Measurements from ENCODE around the gene CEP250. TPM values are rescaled to one million over a fixed set of nuclear protein-coding genes. Genes with fewer than 3 reads are reported as not detected.
A peak's percentile ranks its signal among the peaks of the same experiment; 100 is the strongest.
"Not testable (repeated sequence)": the region's sequence is repeated elsewhere in the genome, so short reads cannot be mapped to it uniquely, and the experiment has no call there.

Gene CEP250
- total RNA-seq, 1 donor from 2014 or later: 39.4 TPM

DNA sequence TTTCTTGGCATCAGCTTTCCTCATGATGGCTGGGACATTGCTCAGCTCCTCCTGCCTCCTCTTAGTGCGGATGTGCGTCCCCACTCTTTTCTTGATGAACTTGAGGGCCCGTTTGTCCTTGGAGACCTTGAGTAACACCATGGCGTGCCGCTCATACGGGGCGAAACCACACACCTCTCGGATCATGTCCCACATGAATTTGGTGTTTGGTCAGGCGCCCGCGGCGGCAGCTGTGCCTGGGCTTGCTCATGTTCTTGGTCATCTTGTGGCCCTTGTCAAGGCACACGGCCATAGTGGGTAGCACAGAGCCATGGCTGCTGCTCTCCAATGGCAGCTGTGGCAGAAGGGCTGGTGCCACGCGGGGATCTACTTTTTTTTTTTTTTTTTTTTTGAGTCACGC is 89.0 kb downstream of the CEP250 start:
- Mint-ChIP-seq H3K27ac (ENCODE audit: unreplicated experiment) (no peak overlapping the region), H3K27me3 (ENCODE audit: unreplicated experiment) (peaks cover 13% of the 10 kb centered on the region), H3K4me1 (ENCODE audit: low read depth, unreplicated experiment) (peaks cover 17% of the 10 kb centered on the region), H3K4me3 (ENCODE audit: unreplicated experiment) (no peak overlapping the region), H3K36me3 (ENCODE audit: unreplicated experiment) (peaks cover 7% of the 10 kb centered on the region), H3K9me3 (ENCODE audit: unreplicated experiment) (peaks cover 6% of the 10 kb centered on the region)
- DNase-seq: no peak
- no peak for TF ChIP-seq CTCF (IDR thresholded peaks at IDR 0.05; ENCODE audit: partially characterized antibody, unreplicated experiment)

DNA sequence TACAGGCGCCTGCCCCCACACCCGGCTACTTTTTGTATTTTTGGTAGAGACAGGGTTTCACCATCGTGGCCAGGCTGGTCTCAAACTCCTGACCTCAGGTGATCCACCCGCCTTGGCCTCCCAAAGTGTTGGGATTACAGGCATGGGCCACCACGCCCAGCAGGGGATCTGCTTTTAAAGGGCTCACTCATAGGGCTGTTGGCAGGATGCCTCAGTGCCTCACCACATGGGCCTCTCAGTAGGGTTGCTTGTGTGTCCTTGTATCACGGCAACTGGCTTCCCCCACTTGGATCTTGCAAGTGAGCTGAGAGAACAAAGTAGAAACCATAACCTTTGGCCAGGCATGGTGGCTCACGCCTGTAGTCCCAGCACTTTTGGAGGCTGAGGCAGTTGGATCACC is 89.5 kb downstream of the CEP250 start:
- not testable (repeated sequence) for DNase-seq; H3K27ac Mint-ChIP-seq (ENCODE audit: unreplicated experiment); H3K9me3 Mint-ChIP-seq (ENCODE audit: unreplicated experiment); H3K36me3 Mint-ChIP-seq (ENCODE audit: unreplicated experiment); H3K4me3 Mint-ChIP-seq (ENCODE audit: unreplicated experiment)
- peaks cover 17% of the 10 kb centered on the region for H3K4me1 Mint-ChIP-seq (ENCODE audit: low read depth, unreplicated experiment)
- peaks cover 13% of the 10 kb centered on the region for H3K27me3 Mint-ChIP-seq (ENCODE audit: unreplicated experiment)

GRCh38 chr20:35546127-35546526 is 90.7 kb downstream of the CEP250 start:
- Mint-ChIP-seq H3K9me3 (ENCODE audit: unreplicated experiment) (peaks cover 9% of the 10 kb centered on the region), H3K4me3 (ENCODE audit: unreplicated experiment) (no peak overlapping the region), H3K27ac (ENCODE audit: unreplicated experiment) (no peak overlapping the region), H3K4me1 (ENCODE audit: low read depth, unreplicated experiment) (peaks cover 17% of the 10 kb centered on the region), H3K36me3 (ENCODE audit: unreplicated experiment) (peaks cover 7% of the 10 kb centered on the region), H3K27me3 (ENCODE audit: unreplicated experiment) (peaks cover 13% of the 10 kb centered on the region)
- TF ChIP-seq CTCF (IDR thresholded peaks at IDR 0.05; ENCODE audit: partially characterized antibody, unreplicated experiment): no peak
- no peak for DNase-seq

DNA sequence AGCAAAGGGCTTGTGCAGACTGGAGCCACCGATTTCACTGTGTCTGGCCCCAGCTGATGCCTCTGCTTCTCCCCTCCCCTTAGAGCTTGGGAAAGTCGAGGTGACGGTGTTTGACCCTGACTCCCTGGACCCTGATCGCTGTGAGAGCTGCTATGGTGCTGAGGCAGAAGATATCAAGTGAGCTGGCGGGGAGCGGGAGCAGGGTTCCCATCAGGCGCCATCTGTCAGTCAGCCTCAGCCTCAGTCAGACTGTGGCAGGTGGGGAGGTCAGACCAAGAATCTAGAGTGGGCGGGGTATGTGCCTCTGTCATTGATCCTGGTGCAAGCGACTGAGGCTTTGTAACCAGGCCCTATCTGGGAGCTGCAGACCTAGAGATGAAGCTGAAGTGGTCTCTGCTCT is 91.9 kb downstream of the CEP250 start:
- Mint-ChIP-seq H3K4me1 (ENCODE audit: low read depth, unreplicated experiment) (peaks cover 15% of the 10 kb centered on the region), H3K27ac (ENCODE audit: unreplicated experiment) (no peak overlapping the region), H3K27me3 (ENCODE audit: unreplicated experiment) (peaks cover 10% of the 10 kb centered on the region), H3K36me3 (ENCODE audit: unreplicated experiment) (peaks cover 7% of the 10 kb centered on the region), H3K4me3 (ENCODE audit: unreplicated experiment) (peak overlapping the region; percentile 71), H3K9me3 (ENCODE audit: unreplicated experiment) (peaks cover 9% of the 10 kb centered on the region)
- peak; percentile 88 for DNase-seq
- no peak for TF ChIP-seq CTCF (IDR thresholded peaks at IDR 0.05; ENCODE audit: partially characterized antibody, unreplicated experiment)

GRCh38 chr20:35551503-35551902 is 96.1 kb downstream of the CEP250 start:
- Mint-ChIP-seq H3K9me3 (ENCODE audit: unreplicated experiment) (peaks cover 9% of the 10 kb centered on the region), H3K27me3 (ENCODE audit: unreplicated experiment) (peaks cover 13% of the 10 kb centered on the region), H3K36me3 (ENCODE audit: unreplicated experiment) (peaks cover 6% of the 10 kb centered on the region), H3K27ac (ENCODE audit: unreplicated experiment) (no peak overlapping the region), H3K4me1 (ENCODE audit: low read depth, unreplicated experiment) (peaks cover 17% of the 10 kb centered on the region), H3K4me3 (ENCODE audit: unreplicated experiment) (no peak overlapping the region)
- no peak for DNase-seq
- TF ChIP-seq CTCF (IDR thresholded peaks at IDR 0.05; ENCODE audit: partially characterized antibody, unreplicated experiment): no peak

DNA sequence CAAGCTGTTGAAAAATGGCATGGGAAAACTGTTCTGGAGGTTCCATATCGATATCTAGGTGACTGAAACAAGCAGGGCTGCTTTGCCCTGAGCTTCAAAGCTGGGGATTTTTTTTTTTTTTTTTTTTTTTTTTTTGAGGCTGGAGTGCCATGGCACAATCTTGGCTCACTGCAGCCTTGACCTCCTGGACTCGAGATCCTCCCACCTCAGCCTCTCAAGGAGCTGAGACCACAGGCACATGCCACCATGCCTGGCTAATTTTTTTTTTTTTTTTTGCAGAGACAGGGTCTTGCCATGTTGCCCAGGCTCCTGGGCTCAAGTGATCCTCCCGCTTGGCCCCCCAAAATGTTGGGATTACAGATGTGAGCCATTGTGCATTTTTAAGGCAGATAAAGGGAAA is 97.5 kb downstream of the CEP250 start:
- H3K27ac Mint-ChIP-seq (ENCODE audit: unreplicated experiment): no peak overlapping the region
- H3K36me3 Mint-ChIP-seq (ENCODE audit: unreplicated experiment): peaks cover 6% of the 10 kb centered on the region
- DNase-seq: no peak
- peaks cover 9% of the 10 kb centered on the region for H3K27me3 Mint-ChIP-seq (ENCODE audit: unreplicated experiment)
- no peak overlapping the region for H3K4me3 Mint-ChIP-seq (ENCODE audit: unreplicated experiment)
- no peak for TF ChIP-seq CTCF (IDR thresholded peaks at IDR 0.05; ENCODE audit: partially characterized antibody, unreplicated experiment)
- peaks cover 10% of the 10 kb centered on the region for H3K4me1 Mint-ChIP-seq (ENCODE audit: low read depth, unreplicated experiment)
- peaks cover 5% of the 10 kb centered on the region for H3K9me3 Mint-ChIP-seq (ENCODE audit: unreplicated experiment)

GRCh38 chr20:35555461-35555860 is 100.1 kb downstream of the CEP250 start:
- Mint-ChIP-seq H3K36me3 (ENCODE audit: unreplicated experiment) (peaks cover 11% of the 10 kb centered on the region), H3K27me3 (ENCODE audit: unreplicated experiment) (peaks cover 11% of the 10 kb centered on the region)
- H3K4me1 Mint-ChIP-seq (ENCODE audit: low read depth, unreplicated experiment); H3K9me3 Mint-ChIP-seq (ENCODE audit: unreplicated experiment); H3K4me3 Mint-ChIP-seq (ENCODE audit: unreplicated experiment); DNase-seq; H3K27ac Mint-ChIP-seq (ENCODE audit: unreplicated experiment): not testable (repeated sequence)

All from glutamatergic neuron (in vitro differentiated cells).